Testis (tissue), 2 donors: ENCODE results near the gene MAP2K4.

Experiments
- POLR2A ChIP-seq: fragments of 450-650 bp; IDR thresholded peaks from one replicate; pipeline ENCODE4 v1.6.1; 2017; ENCODE audit warnings: antibody characterized with exemption, mild to moderate bottlenecking, moderate library complexity
- TF ChIP-seq, protein P1 (sequence below), 3 experiments: fragments of 450-650 bp in 2 of 3; fragments of 200-600 bp in 1 of 3; sonication (generic) in 1 of 3; IDR thresholded peaks; one replicate each; pipeline ENCODE4 v1.5.1; 2016 to 2019; ENCODE audit warnings: antibody characterized with exemption in 3 of 3, mild to moderate bottlenecking in 2 of 3, moderate library complexity in 1 of 3

DNA sequence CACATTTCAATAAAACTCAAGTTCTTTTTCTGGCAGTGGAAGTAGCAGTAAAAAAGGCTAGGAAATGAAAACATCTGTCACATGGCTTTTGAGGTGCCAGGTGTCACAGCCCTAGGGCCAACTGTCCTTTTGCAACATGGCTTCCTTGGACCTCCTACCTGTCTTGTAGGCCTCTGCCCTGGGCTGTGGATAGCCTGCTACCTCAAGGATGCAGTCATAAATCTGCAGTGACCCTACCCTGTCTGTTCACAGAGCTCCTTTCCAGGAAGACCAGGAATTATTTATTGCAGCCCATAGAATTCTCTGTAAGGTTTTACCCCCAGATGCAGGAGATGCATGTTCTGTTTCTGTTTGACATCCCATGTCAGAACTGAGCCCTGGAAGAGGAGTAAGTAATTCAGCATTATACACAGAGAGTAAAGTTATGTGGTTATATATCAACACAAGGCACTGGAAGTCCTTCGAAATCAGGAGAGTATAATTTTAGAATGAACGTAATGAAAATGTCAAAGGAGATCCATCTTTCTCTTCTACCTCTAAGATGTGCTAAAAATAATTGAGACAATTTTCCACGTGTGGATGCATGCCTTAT, 172.6 kb downstream of the MAP2K4 start:
- TF ChIP-seq, protein P1, sequence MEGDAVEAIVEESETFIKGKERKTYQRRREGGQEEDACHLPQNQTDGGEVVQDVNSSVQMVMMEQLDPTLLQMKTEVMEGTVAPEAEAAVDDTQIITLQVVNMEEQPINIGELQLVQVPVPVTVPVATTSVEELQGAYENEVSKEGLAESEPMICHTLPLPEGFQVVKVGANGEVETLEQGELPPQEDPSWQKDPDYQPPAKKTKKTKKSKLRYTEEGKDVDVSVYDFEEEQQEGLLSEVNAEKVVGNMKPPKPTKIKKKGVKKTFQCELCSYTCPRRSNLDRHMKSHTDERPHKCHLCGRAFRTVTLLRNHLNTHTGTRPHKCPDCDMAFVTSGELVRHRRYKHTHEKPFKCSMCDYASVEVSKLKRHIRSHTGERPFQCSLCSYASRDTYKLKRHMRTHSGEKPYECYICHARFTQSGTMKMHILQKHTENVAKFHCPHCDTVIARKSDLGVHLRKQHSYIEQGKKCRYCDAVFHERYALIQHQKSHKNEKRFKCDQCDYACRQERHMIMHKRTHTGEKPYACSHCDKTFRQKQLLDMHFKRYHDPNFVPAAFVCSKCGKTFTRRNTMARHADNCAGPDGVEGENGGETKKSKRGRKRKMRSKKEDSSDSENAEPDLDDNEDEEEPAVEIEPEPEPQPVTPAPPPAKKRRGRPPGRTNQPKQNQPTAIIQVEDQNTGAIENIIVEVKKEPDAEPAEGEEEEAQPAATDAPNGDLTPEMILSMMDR (IDR thresholded peaks at IDR 0.05), result no peak
- TF ChIP-seq POLR2A, result no peak
